GM12873 (cell line): ENCODE results near the gene MYOF.

Experiments
- TF ChIP-seq, protein P1 (sequence below): IDR thresholded peaks from 2 replicates; pipeline ENCODE4 v1.5.1; 2012; ENCODE audit warnings: low read depth, mild to moderate bottlenecking, moderate library complexity, low read length, control low read depth; ENCODE audit not compliant: insufficient read depth; ENCODE audit errors: missing control alignments

MYOF gene

DNA sequence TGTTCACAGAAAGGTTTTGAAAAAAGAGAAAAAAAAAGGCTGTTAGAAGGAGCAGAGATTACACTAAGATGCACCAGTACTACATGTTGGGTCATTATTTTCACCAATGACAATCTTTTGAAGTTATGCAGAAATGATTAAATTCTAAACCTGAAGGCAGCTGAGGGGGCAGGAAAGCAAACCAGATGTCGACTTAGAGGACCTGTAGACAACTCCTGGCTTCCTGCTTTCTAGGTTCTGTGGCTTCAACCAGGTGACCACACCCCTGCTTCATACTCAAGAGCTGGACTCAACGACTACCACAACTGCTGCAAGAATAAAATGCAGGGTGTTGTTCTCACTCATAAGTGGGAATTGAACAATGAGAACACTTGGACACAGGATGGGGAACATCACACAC, 30.0 kb downstream of the MYOF start:
- TF ChIP-seq, protein P1, sequence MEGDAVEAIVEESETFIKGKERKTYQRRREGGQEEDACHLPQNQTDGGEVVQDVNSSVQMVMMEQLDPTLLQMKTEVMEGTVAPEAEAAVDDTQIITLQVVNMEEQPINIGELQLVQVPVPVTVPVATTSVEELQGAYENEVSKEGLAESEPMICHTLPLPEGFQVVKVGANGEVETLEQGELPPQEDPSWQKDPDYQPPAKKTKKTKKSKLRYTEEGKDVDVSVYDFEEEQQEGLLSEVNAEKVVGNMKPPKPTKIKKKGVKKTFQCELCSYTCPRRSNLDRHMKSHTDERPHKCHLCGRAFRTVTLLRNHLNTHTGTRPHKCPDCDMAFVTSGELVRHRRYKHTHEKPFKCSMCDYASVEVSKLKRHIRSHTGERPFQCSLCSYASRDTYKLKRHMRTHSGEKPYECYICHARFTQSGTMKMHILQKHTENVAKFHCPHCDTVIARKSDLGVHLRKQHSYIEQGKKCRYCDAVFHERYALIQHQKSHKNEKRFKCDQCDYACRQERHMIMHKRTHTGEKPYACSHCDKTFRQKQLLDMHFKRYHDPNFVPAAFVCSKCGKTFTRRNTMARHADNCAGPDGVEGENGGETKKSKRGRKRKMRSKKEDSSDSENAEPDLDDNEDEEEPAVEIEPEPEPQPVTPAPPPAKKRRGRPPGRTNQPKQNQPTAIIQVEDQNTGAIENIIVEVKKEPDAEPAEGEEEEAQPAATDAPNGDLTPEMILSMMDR, result no peak

DNA sequence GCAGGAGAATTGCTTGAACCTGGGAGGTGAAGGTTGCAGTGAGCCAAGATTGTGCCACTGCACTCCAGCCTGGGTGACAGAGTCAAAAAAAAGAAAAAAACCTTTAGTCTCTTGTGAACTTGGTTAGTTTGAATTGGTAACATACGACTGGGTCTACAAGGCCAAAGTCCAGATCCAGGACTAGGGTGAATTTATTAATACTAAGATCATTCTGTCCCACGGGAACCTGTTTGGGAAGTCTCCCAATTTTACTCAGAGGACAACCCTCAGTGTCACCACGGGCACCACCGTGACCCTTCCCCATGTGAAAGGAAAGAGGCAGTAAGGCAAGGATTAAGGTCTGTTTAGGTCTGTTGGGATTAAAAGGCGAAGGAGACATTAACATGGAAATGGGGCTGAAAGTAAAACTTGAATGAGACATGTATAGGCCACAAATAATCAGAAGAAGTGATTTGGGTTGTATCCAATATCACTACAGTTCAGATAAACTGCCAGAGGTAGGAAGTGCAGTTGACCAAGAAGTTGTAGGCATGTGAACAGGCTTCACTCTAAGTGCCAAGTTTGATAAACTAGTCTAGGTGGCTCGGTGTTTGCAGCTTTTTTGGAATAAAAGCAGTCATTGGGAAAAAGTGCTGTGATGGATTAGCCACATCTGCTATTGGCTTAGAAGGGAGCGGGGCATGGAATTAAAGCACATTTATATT, 30.7 kb downstream of the MYOF start:
- TF ChIP-seq, protein P1, result no peak

DNA sequence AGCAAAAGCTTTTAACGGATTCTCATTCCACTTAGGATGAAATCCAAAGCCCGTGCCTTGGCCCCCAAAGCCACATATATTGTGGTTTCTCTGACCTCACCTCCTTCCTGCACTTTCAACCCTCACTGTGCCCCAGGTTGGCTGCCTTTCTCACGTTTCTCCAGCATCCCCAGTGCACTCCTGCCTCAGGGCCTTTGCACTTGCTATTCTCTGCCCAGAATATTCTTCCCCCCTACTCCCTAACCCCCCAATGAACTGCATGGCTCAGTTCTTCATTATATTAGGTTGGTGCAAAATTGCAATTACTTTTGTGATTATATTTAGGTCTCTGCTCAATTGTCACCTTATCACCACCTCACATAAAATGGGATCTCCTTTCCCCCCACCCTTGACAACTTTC, 34.2 kb downstream of the MYOF start:
- TF ChIP-seq, protein P1, result no peak

DNA sequence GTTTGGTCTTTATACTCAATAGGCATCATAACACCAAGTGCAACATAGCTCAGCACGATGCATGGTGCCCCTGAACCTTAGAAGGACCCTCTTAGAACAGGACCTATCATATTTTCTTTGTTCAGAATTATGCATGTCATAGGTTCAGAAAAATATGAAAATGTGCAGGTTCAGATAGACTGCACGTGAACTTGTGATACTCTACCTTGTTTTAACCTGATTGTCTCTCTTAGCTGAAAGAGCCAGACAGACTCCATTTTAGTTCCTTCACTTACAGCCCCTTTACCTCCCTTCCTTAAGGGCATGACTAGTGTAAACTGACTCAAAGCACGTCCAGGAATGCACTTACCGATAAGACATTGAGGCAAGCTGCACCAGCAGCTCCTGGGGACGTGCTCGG, 35.1 kb downstream of the MYOF start:
- TF ChIP-seq, protein P1, result no peak

DNA sequence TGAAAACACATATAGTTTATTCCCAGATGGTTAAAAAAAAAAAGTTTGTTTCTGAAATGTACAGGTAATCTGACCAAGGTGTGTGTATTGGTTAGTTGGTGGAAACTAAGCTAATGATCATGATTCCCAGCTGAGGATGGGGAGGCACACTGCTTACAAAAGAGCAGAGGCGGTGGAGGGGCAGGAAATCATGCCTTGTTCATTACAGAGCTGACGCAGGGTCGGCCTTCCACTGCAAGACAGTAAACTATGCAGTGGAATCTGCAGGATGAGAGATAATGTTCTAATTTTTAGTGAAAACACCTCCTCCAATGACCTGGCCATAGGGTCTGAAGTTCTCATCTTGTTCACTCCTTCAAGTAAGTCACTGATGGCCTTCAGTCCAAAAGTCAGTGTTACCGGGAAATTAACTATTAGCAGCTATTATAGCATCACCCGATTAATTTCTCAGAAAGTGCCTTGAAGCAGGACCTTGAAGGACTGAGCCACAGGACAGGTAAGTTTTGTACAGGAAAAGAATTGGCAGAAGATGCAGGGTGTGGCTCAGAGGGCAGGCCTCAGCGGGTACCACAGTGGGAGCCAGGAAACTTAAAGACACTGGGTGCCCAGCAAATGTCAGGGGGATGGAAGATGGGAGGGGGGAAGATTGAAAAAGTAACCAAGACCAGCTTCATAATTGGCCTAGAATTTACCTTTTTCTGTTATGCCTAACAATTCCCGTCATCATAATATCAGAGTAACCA, 36.0 kb downstream of the MYOF start:
- TF ChIP-seq, protein P1, result no peak

DNA sequence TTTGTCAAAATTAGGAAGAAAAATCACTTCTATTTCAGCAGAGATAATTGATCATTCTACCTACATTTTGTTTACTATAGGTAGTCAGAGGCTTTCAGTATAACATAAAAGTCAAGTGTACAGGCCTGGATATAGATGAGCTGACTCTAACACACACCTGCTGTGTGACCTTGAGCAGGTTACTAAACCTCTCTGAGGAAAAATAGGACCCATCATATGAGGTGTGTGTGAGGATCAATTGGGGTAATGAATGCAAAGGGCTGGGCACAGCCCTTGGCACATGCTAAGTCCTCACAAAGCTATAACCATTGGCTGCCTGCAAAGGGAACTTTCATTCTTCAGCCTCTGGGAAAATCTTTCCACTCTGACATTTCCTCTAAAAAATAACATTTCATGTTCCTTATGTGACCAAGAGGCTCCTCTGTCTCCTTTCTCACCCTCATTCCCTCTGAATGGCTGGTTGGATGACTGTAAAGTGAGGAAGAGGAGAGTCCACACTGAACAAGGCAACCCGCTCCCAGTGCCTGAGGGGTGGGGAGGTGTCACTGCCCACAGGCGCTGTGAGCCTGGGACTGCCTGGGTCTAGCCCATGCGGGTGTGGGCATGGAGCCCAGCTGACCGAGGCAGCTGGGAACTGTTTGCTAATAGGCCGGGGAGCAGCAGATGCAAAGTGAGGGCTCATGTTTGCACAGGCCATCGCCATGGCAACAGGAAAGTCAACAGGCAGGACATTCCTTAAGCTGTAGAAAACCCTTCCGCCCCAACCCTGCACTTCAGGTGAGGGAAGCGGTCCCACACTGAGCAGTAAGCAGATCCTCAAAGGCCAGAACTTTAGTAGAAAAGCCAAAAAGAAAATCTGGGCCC, 36.8 kb downstream of the MYOF start:
- TF ChIP-seq, protein P1, result no peak

DNA sequence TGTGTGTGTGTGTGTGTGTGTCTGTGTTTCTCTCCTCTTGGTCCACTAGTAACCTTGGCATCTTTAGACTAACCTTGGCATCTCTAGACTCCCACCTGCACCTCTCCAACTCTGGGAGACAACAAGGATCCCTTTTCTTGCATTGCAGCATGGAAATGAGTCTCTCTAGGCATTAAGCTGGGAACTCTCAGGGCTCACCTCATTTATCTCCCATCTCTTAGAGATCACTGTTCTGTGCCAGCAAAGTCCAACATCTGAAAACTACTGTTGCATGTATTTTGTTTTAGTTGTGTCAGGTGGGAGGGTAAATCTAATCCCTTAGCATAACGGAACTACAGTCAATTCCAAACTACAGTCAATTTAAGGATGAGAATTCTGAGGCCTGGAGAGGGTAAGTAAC, 38.7 kb downstream of the MYOF start:
- TF ChIP-seq, protein P1, result no peak
